ENCODE data around the gene ATP5PD.

The ATP5PD gene

DNA sequence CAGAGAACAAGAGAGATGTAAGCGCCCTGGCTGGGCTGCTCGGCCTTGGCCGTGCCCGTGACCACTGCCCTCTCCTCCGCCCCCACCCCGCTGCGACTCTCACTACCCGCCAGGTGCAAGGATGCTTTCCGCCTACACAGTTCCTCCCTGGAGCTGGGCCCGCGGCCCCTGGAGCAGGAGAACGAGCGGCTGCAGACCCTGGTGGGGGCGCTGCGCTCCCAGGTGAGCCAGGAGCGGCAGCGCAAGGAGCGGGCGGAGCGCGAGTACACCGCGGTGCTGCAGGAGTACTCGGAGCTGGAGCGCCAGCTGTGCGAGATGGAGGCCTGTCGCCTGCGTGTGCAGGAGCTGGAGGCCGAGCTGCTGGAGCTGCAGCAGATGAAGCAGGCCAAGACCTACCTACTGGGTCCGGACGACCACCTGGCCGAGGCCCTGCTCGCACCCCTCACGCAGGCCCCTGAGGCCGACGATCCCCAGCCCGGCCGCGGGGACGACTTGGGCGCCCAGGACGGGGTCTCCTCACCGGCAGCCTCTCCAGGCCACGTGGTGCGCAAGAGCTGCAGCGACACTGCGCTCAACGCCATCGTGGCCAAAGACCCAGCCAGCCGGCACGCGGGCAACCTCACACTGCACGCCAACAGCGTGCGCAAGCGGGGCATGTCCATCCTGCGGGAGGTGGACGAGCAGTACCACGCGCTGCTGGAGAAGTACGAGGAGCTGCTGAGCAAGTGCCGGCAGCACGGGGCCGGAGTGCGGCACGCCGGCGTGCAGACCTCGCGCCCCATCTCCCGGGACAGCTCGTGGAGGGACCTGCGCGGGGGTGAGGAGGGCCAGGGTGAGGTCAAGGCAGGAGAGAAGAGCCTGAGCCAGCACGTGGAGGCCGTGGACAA lies 43.5 kb downstream of the ATP5PD start:
- DNase-seq (ENCODE audit: low spot score) = peak; percentile 13
- in situ Hi-C loops (cut with MboI; ENCODE audit: low pct_unique_long_range_greater_than_20kb, low sequenced_read_pairs, unreplicated experiment) = no loop called here
- TF ChIP-seq CTCF (IDR thresholded peaks at IDR 0.05; ENCODE audit: extremely low read depth, insufficient read depth, missing control alignments) = no peak

DNA sequence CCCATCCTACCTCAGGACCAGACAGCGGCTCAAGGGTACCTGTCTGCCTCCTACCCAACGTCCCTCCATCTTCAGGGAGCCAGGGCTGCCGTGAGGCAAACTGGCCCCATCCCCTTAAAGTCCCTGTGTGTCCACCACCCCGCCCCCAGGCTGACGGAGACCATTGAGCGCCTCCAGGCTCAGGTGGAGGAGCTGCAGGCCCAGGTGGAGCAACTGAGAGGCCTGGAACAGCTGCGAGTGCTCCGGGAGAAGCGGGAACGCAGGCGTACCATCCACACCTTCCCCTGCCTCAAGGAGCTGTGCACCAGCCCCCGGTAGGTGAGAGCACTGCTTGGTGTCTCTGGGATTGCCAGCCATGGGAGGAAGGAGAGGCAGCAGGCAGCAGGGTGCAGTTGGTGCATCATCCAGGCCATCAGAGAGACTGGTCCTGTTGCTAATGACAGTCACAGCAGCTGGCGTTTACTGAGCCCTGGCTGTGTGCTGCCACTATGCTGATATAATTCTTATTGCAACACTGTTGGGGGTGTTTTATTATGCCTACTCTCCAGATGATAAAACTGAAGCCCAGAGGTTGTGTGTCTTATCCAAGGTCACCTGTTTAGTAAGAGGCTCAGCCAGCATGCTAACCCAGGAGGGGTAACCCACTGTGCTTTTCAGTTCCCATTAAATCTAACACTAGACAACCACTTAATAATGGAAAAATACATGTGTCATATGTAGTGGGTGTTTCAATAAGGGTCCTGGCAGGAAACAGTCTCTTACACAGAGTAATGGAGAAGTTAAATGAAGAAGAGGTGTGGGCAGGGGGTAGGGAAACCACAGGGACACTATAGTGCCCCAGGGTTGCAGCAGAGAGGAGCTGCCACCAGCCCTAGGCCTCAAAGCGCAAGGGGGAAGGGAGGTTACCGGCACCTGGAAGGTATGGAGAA lies 44.6 kb downstream of the ATP5PD start:
- DNase-seq (ENCODE audit: low spot score) = peak; percentile 11
- TF ChIP-seq CTCF (IDR thresholded peaks at IDR 0.05; ENCODE audit: extremely low read depth, insufficient read depth, missing control alignments) = no peak
- in situ Hi-C loops (cut with MboI; ENCODE audit: low pct_unique_long_range_greater_than_20kb, low sequenced_read_pairs, unreplicated experiment) = no loop called here

DNA sequence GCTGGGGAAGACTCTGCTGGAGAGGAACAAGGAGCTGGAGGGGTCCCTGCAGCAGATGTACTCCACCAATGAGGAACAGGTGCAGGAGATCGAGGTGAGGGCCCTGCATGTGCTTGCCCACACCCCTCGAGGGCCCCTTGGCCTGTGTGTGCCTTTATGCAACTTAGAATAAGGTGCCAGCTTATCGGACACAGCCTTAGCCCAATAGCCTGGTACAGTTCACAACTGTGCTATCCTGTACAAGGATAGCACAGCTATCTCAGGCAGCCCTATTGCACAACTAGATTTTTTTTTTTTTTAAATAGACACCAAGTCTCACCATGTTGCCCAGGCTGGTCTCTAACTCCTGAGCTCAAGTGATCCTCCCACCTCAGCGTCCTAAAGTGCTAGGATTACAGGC lies 47.2 kb downstream of the ATP5PD start:
- in situ Hi-C loops (cut with MboI; ENCODE audit: low pct_unique_long_range_greater_than_20kb, low sequenced_read_pairs, unreplicated experiment) = no loop called here
- DNase-seq (ENCODE audit: low spot score) = no peak
- TF ChIP-seq CTCF (IDR thresholded peaks at IDR 0.05; ENCODE audit: extremely low read depth, insufficient read depth, missing control alignments) = no peak

GRCh38 chr17:74998783-74999182 lies 48.0 kb downstream of the ATP5PD start:
- no peak for DNase-seq (ENCODE audit: low spot score)
- in situ Hi-C loops (cut with MboI; ENCODE audit: low pct_unique_long_range_greater_than_20kb, low sequenced_read_pairs, unreplicated experiment) = no loop called here

GRCh38 chr17:74995847-74996246 lies 50.9 kb downstream of the ATP5PD start:
- DNase-seq (ENCODE audit: low spot score) = no peak
- in situ Hi-C loops (cut with MboI; ENCODE audit: low pct_unique_long_range_greater_than_20kb, low sequenced_read_pairs, unreplicated experiment) = no loop called here
- TF ChIP-seq CTCF (IDR thresholded peaks at IDR 0.05; ENCODE audit: extremely low read depth, insufficient read depth, missing control alignments) = no peak

More at GRCh38 chr17:74998783-74999182, 48.0 kb downstream of the ATP5PD start:
- no peak for TF ChIP-seq CTCF (IDR thresholded peaks at IDR 0.05; ENCODE audit: extremely low read depth, insufficient read depth, missing control alignments)

DNA sequence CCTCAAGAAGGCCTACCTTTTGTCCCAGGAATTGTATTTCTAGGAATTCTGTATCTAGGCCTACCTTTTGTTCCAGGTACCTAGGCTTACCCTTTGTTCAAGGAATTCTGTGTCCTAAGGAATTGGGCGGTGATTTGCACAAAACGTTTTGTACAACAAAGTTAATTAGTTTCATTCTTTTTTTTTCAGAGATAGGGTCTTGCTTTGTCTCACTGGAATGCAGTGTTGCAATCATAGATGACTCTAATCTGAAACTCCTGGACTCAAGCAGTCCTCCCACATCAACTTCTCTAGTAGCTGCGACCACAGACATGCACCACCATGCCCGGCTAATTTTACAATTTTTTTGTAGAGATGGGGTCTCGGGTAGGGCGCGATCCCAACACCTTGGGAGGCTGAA lies 52.3 kb downstream of the ATP5PD start:
- DNase-seq (ENCODE audit: low spot score) = no peak
- TF ChIP-seq CTCF (IDR thresholded peaks at IDR 0.05; ENCODE audit: extremely low read depth, insufficient read depth, missing control alignments) = no peak
- in situ Hi-C loops (cut with MboI; ENCODE audit: low pct_unique_long_range_greater_than_20kb, low sequenced_read_pairs, unreplicated experiment) = no loop called here

All from GM13977 (cell line).